GM21515 (cell line): Measurements from ENCODE around the gene SHISAL1.
"Not testable (repeated sequence)": the region's sequence is repeated elsewhere in the genome, so short reads cannot be mapped to it uniquely, and the experiment has no call there.

Experiments used
- ATAC-seq: cut with Tn5 transposase; IDR thresholded peaks from one replicate; pipeline ENCODE4 v1.9.1; 2021; ENCODE audit not compliant: unreplicated experiment

SHISAL1 gene

GRCh38 chr22:44242946-44243724 is 69.6 kb downstream of the SHISAL1 start:
- no peak for ATAC-seq

- ATAC-seq: not testable (repeated sequence)
Measured at GRCh38 chr22:44241121-44241520, 71.6 kb downstream of the SHISAL1 start.

- ATAC-seq: no peak
Measured at GRCh38 chr22:44237290-44237689, 75.5 kb downstream of the SHISAL1 start.

DNA sequence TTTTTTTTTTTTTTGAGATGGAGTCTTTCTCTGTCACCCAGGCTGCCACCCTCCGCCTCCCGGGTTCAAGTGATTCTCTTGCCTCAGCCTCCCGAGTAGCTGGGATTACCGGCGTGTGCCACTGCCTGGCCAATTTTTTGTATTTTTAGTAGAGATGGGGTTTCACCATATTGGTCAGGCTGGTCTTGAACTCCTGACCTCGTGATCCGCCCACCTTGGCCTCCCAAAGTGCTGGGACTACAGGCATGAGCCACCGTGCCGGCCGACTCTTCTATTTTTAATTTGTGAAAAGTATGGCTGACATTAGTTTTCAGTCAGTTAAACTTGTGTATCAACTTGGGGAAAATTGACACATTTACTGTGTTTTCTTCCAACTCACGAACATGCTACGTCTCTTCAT is 78.4 kb downstream of the SHISAL1 start:
- ATAC-seq: not testable (repeated sequence)

GRCh38 chr22:44231233-44231632 is 81.5 kb downstream of the SHISAL1 start:
- no peak for ATAC-seq

DNA sequence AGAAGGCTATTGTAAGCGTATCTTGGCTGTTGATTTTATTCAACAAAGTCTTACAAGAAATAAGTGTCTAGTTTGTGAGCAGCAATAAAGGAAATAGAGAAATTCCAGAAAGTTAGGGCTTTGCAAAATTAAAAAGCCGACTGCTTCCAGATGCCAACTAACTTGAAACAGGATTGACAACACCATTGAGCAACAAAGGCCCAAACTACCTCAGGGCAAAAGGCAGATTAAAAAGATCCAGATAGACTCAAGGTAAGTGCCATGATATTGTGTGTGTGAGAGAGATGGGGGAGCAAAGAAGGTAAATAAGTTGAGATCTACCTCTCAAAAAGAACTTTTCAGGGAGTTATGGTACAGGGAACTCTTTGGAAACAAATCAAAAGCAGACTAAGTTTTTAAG is 82.9 kb downstream of the SHISAL1 start:
- no peak for ATAC-seq

DNA sequence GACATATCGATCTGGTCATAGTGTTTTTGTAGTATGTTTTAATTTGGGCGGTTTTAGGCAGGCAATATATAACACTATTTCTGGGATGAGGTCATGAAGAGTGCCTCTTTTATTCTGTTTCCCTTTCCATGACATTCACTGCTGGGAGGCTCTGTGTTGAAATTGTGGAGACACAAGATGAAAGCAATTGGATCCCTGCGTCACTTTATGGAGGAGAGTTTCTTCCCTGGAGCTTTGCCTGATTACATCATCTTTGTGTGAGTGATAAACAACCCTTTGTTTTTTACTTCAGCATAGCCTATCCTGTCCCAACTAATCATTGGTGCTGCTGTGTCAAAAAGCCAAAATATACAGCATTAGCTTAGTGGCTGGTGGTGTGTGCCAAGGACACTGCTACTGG is 83.4 kb downstream of the SHISAL1 start:
- ATAC-seq: no peak

DNA sequence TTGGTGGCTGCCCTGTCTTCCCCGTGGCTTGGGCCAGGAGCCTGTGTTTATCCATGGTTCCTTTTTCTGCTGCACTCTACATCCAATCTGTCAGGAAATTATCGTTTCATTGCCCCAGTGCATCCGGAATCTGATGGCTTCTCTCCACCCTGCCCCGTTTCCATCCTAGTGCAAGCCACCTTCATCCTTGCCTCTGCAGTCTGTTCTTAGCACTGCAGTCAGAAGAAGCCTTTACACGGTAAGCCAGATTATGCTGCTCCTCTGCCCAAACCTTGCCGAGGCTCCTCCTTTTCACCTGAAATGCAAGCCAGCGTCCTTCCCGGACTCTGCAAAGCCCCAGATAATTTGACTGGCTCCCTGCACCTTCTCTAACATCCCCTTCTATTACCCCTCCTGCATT is 86.9 kb downstream of the SHISAL1 start:
- ATAC-seq: no peak

DNA sequence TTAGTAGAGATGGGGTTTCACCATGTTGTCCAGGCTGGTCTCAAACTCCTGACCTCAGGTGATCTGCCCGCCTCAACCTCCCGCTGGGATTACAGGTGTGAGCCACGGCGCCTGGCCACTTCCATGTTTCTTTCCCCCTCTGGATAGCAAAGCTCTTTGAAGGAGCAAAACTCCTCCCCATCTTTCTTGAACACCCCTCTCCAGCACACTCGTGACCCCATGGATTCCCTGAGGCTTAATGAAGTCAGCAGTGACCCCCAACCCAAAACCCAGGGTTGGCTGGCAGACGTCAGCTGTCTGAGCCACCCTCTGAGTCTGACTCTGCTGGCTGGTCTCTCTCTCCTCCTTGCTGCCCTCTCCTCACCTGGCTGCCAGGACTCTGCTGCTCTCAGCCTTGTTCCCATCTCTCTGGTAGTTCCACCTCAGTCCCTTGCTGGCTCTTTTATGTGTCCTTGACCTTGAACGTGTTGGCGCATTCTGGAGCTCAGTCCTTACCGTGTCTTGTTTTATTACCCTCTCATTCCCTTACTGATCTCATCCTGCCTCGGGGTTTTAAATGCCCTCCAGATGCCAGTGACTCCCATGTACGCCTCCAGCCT is 87.6 kb downstream of the SHISAL1 start:
- ATAC-seq: no peak

- ATAC-seq: no peak
Measured at GRCh38 chr22:44224166-44224565, 88.6 kb downstream of the SHISAL1 start.

GRCh38 chr22:44221710-44222475 is 90.9 kb downstream of the SHISAL1 start:
- no peak for ATAC-seq

DNA sequence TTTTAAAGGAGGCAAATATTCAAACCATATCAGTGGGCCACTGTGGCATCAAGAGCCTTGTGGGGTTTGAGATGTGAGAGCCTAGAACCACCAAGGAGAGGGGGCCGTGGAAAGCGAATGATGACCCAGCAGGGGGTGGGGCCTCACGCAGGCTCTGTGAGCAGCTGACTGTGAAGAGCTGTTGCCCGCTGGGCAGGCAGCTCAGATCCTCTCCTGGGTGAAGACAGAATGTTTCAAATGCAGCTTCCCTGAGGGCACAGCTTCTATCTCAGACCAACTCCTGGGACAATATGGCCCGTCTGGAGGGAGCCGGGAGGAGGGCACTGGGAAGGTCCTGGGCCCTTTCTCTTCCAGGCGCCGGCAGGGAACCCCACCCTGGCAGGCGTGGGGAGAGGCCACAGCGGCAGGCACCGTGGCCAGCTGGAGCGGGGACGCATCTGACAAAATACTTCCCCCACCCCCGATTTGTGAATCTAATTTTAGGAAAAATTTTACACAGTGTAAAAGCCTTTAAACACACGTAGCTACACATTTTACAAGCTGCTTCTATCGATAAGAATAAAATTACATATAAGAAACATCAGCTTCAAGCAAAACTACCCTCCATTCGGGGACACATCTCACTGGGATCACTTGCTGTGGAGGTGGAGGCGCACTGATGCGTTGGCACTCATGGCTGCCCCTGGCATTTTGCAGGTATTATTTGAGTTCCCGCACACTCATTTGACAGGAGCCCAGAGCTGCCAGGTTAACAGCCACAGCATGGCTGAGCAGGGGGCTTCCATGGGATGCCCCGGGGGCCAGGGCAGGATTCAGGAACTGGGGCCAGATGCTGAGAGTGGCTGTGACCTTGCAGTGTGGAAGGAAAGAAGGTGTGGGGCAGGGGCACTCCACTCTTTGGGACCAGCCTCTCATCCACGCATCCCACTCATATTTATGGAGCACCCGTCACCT is 91.7 kb downstream of the SHISAL1 start:
- ATAC-seq: no peak

DNA sequence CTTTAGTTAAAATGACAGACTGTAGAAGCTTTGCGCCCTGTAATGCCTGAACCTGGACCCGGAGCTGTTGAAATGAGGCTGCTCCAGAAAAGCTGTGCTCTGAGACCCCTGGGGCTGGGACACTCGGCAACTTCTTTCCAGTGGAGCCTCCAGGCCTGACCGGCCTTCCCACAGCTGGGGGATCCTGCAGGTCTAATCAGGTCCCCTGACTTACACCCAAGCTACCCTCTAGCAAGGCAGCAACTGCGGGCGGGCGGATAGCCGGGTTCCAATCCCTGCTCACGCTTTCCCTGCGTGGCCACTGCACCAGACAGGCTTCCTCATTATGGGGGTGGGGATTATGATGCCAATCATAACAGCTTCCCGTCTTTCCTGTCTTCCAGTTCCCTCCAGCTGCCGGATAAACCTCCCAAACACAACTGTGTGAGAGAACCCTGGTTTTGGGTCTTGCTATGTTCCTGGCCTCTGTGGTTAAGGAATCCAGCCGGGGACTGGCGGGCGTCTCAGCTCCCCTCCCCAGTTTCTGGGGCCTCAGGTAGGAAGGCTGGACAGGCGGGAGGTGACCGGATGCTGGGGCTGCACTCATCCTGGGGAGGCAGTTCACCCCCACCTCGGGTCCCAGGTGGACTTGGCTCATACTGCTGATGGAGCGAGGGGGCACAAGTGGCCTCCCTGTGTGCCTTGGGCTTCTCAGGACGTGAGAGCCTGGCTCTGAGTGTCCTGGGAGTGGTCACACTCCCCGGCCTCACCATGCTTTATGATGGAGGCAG is 93.5 kb downstream of the SHISAL1 start:
- no peak for ATAC-seq

DNA sequence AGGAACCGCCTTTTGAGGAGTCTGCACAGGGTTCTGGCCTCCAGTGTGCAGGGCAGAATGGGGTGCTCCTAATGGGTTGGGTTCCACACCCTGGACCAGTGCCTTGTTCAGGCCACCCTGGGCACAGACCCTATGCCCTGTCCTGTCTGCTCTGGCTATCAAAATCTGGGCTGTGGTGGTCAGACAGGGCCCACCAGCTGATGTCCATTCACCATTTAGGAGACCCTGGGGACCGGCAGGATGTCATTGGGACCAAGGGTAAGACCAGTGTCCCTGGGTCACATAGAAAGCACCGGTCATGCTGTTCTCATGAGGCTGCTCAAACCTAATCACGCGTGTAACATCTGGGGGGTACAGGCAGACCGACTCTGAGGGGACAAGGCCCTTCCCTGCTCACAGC is 94.7 kb downstream of the SHISAL1 start:
- ATAC-seq: no peak

DNA sequence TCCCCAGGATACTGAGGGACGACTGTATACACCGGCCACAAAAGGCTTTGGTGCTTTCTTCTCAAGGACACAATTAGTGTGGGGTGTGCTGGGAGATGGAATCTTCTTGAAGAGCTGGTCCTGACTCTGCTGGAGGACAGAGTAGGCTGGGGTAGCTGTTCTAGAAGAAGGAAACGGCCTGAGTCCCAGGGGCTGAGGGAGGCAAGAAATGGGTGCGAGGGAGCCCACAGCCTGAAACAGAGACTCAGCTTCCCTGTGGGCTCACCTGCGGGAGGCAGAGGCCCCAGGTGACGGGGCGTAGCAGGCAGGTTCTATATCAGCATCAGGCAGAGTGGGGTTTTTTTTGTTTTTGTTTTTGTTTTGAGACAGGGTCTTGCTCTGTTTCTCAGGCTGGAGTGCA is 95.4 kb downstream of the SHISAL1 start:
- no peak for ATAC-seq

GRCh38 chr22:44215287-44215686 is 97.5 kb downstream of the SHISAL1 start:
- ATAC-seq: no peak

- no peak for ATAC-seq
Measured at GRCh38 chr22:44214764-44215163, 98.0 kb downstream of the SHISAL1 start.

GRCh38 chr22:44214187-44214586 is 98.6 kb downstream of the SHISAL1 start:
- no peak for ATAC-seq

GRCh38 chr22:44213489-44214043 is 99.2 kb downstream of the SHISAL1 start:
- no peak for ATAC-seq

GRCh38 chr22:44212936-44213335 is 99.8 kb downstream of the SHISAL1 start:
- ATAC-seq: no peak
